Measurements from ENCODE around the gene LRRC32.

- no peak for TF ChIP-seq POLR2A (IDR thresholded peaks at IDR 0.05)
- TF ChIP-seq, protein P1, sequence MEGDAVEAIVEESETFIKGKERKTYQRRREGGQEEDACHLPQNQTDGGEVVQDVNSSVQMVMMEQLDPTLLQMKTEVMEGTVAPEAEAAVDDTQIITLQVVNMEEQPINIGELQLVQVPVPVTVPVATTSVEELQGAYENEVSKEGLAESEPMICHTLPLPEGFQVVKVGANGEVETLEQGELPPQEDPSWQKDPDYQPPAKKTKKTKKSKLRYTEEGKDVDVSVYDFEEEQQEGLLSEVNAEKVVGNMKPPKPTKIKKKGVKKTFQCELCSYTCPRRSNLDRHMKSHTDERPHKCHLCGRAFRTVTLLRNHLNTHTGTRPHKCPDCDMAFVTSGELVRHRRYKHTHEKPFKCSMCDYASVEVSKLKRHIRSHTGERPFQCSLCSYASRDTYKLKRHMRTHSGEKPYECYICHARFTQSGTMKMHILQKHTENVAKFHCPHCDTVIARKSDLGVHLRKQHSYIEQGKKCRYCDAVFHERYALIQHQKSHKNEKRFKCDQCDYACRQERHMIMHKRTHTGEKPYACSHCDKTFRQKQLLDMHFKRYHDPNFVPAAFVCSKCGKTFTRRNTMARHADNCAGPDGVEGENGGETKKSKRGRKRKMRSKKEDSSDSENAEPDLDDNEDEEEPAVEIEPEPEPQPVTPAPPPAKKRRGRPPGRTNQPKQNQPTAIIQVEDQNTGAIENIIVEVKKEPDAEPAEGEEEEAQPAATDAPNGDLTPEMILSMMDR (IDR thresholded peaks at IDR 0.05): no peak
These were observed 20.2 kb upstream of the LRRC32 start for GRCh38 chr11:76690736-76691135.
